Stomach (tissue), 9 donors: Measurements from ENCODE around the gene TBC1D4. TPM values are rescaled to one million over a fixed set of nuclear protein-coding genes. Genes with fewer than 3 reads are reported as not detected.
A peak's percentile ranks its signal among the peaks of the same experiment; 100 is the strongest.

ENCODE experiments used
- DNase-seq, 2 donors: peaks; one replicate each; pipeline versions ENCODE4 v3.0.0 to v3.0.0-alpha.2; 2013 to 2019
- H3K27ac ChIP-seq, 5 donors: fragments of 200-600 bp in 4 of 5; sonication (generic) in 4 of 5; one replicate each; pipeline ENCODE4 v1.5.1; 2013 to 2019; ENCODE audit warnings: mild to moderate bottlenecking in 1 of 5, moderate library complexity in 1 of 5
- H3K27me3 ChIP-seq, 3 donors: fragments of 200-600 bp; sonication (generic); one replicate each; pipeline ENCODE4 v1.5.1; 2017 to 2019; ENCODE audit warnings: mixed run types in 1 of 3
- H3K36me3 ChIP-seq, 4 donors: fragments of 200-600 bp; sonication (generic); 1 replicate in 3 of 4; 2 replicates in 1 of 4; pipeline ENCODE4 v1.5.1; 2016 to 2019
- H3K4me1 ChIP-seq, 4 donors: fragments of 200-600 bp; sonication (generic); one replicate each; pipeline ENCODE4 v1.5.1; 2016 to 2019
- H3K4me3 ChIP-seq, 4 donors: fragments of 200-600 bp; sonication (generic) in 3 of 4; one replicate each; pipeline ENCODE4 v1.5.1; 2016 to 2019; ENCODE audit warnings: mild to moderate bottlenecking in 1 of 4
- H3K9me3 ChIP-seq, 4 donors: fragments of 200-600 bp; sonication (generic); one replicate each; pipeline ENCODE4 v1.5.1; 2016 to 2019
- CTCF ChIP-seq, 7 experiments: fragments of 450-650 bp in 4 of 7; fragments of 200-600 bp in 3 of 7; sonication (generic) in 3 of 7; IDR thresholded peaks; one replicate each; pipeline ENCODE4 v1.5.1; 2016 to 2019; ENCODE audit warnings: antibody characterized with exemption in 7 of 7, control low read depth in 2 of 7, mild to moderate bottlenecking in 1 of 7
- EP300 ChIP-seq: sonication (generic); formaldehyde crosslinking; IDR thresholded peaks from one replicate; pipeline ENCODE4 v1.6.1; 2017; ENCODE audit warnings: antibody characterized with exemption
- POLR2A ChIP-seq, 4 donors: fragments of 450-650 bp; IDR thresholded peaks; one replicate each; pipeline ENCODE4 v1.6.1; 2016; ENCODE audit warnings: antibody characterized with exemption in 4 of 4, control low read depth in 2 of 4, mild to moderate bottlenecking in 1 of 4, moderate library complexity in 1 of 4
- POLR2AphosphoS5 ChIP-seq, 3 donors: sonication (generic); formaldehyde crosslinking; IDR thresholded peaks; one replicate each; pipeline ENCODE4 v1.6.1; 2016; ENCODE audit warnings: antibody characterized with exemption in 3 of 3
- WGBS, 5 donors: extraction: QIAGEN DNeasy Blood & Tissue Kit in 3 of 5; methylation state at CpG; one replicate each; pipeline versions ENCODE4 v1.1.5 to v1.1.7; 2013 to 2018; 5-methylcytosine and 5-hydroxymethylcytosine counted together
- intact Hi-C: fragments of 100-400 bp; cut with DNase I; formaldehyde crosslinking; loops from one replicate; pipeline ENCODE4 v1.15.1; 2023; ENCODE audit warnings: low total_unique reads
- polyA plus RNA-seq, 3 donors: library from polyadenylated mRNA; stranded (reverse); fragments of 200-250 nt; gene quantifications; one replicate each; pipeline ENCODE4 v1.2.3, GENCODE V29; 2013
- total RNA-seq, 5 donors: library from RNA; depleted of rRNA; stranded (reverse); fragments of >200 nt; gene quantifications; one replicate each; pipeline versions ENCODE4 v1.1.0 to v1.2.3, GENCODE V29; 2014 to 2016
- donor health status: healthy with polysubstance abuse.
- donor health status: Bipolar disorder and iron deficiency.
- donor health status: healthy.

The TBC1D4 gene
- total and polyA plus RNA-seq, 8 donors: 4.9 to 47.8 (median 27.3) TPM

DNA sequence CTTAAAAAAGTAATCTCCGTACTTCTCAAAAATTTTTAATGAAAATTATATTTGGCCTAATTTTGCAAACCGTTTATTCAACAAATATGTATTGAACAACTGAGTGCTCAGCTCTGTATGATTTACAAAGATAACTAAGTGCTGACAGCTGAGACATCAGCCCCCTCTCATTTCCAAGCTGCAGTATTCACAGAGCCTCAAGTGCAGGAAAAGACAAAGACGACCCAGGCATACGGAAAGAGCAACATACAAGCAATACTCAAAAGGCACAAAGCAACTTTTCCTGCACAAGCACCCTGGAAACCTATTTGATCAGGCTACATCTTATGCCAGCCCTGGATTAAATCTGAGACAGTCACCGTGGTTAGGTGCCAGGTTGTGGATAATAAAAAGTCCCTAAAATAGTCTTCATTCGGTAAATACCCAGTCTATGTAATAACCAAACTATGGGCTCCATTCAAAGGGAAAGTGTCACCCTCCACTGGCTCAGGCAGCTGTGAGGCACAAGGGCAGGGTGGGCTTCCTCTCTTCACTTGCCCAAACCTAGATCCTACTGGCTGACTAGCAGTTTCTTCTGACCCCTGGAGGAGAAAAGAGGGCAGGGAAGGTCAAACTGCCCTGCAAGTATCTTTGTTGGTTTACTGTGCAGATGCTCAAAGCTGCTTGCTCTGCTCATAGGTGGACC, 65.5 kb downstream of the TBC1D4 start:
- Histone ChIP-seq H3K36me3 (no peaks in the 10 kb centered on the region), H3K27ac (peak overlapping the region in 4 of 5 donors; percentile 1 to 61 (median 35)), H3K4me1 (peaks cover 21 to 57% (median 37%) of the 10 kb centered on the region in 4 donors), H3K4me3 (no peak overlapping the region), H3K27me3 (no peaks in the 10 kb centered on the region), H3K9me3 (no peaks in the 10 kb centered on the region)
- WGBS, 5 donors: 50 to 67% (median 57%) methylated on average over 6 of the region's 6 CpGs
- intact Hi-C loops: no loop called here
- DNase-seq: no peak
- TF ChIP-seq EP300 (no peak), POLR2A (IDR thresholded peaks at IDR 0.05) (no peak), POLR2AphosphoS5 (IDR thresholded peaks at IDR 0.05) (no peak), CTCF (IDR thresholded peaks at IDR 0.05) (no peak)

DNA sequence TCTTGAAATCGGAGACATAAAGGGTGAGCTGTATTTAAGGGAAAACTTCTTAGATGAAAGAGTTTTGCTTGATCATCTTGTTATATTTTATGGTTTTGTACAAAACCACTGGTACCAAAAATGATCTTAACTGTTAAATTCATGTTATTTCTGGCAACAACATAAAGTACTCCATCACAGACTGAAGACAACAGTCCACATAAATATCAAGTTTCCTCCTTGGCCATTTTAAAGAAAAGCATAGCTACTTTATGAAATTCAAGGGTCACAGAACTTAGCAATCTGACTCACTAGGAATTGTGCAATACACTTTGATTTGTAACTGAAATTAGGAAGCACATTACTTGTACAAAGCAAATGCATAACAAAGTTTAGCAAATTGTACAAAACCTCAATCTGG, 66.3 kb downstream of the TBC1D4 start:
- TF ChIP-seq POLR2A (IDR thresholded peaks at IDR 0.05) (no peak), CTCF (IDR thresholded peaks at IDR 0.05) (no peak), POLR2AphosphoS5 (IDR thresholded peaks at IDR 0.05) (no peak), EP300 (no peak)
- peaks cover 21 to 57% (median 35%) of the 10 kb centered on the region in 4 donors for H3K4me1 ChIP-seq
- no peaks in the 10 kb centered on the region for H3K9me3 ChIP-seq
- no peaks in the 10 kb centered on the region for H3K36me3 ChIP-seq
- no peak overlapping the region for H3K4me3 ChIP-seq
- intact Hi-C loops: no loop called here
- DNase-seq: no peak
- H3K27ac ChIP-seq: peak overlapping the region in 1 of 5 donors; percentile 61
- 83 to 94% (median 93%) methylated on average over 1 of the region's 1 CpG for WGBS, 5 donors
- no peaks in the 10 kb centered on the region for H3K27me3 ChIP-seq

GRCh38 chr13:75415171-75415570, 66.8 kb downstream of the TBC1D4 start:
- Histone ChIP-seq H3K4me1 (peaks cover 21 to 57% (median 35%) of the 10 kb centered on the region in 4 donors), H3K36me3 (no peaks in the 10 kb centered on the region), H3K4me3 (no peak overlapping the region), H3K27me3 (no peaks in the 10 kb centered on the region), H3K9me3 (no peaks in the 10 kb centered on the region), H3K27ac (peak overlapping the region in 1 of 5 donors; percentile 61)
- TF ChIP-seq CTCF (IDR thresholded peaks at IDR 0.05) (no peak), POLR2A (IDR thresholded peaks at IDR 0.05) (no peak), EP300 (no peak), POLR2AphosphoS5 (IDR thresholded peaks at IDR 0.05) (no peak)
- intact Hi-C loops: no loop called here
- WGBS, 5 donors: 77 to 92% (median 86%) methylated on average over 2 of the region's 2 CpGs
- no peak for DNase-seq

DNA sequence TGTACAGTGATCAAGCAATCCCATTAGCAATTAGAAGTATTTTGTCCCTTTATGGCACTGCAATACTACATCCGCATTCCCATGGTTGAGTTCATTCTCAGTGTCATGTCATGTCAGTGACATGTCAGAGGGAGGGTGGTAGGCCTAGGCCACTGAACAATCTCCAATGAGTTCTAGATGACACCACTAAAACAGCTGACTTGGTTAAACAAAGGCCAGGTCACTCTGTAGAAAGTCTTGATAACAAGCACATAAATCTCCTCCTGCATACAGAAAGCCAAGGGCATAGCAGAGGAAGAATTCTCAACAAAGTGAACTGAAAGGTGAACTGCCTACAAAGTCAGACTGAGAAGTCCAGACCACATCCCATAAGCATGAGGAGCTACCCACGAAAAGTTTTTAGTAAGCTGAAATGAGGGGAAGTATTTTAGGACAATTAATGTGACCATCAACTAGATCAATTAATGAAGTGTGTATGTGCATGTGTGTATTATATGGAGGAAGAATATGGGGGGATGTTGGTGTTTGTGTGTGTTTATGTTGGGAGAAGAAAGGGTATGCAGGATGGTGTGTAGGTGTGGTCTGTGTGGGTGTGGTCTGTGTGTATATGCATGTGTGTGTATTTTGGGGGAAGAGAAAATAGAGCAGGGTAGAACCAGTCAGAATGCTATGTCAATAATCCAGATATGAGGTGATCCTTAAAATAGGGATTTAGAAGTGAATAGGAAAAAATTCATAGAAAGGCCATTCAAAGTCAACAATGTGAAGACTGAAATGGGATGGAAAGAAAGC, 67.7 kb downstream of the TBC1D4 start:
- 81 to 92% (median 86%) methylated on average over 2 of the region's 2 CpGs for WGBS, 5 donors
- intact Hi-C loops: no loop called here
- no peaks in the 10 kb centered on the region for H3K27me3 ChIP-seq
- no peak overlapping the region for H3K4me3 ChIP-seq
- H3K4me1 ChIP-seq: peaks cover 21 to 54% (median 33%) of the 10 kb centered on the region in 4 donors
- no peaks in the 10 kb centered on the region for H3K36me3 ChIP-seq
- H3K9me3 ChIP-seq: no peaks in the 10 kb centered on the region
- H3K27ac ChIP-seq: no peak overlapping the region
- TF ChIP-seq EP300 (no peak), POLR2A (IDR thresholded peaks at IDR 0.05) (no peak), POLR2AphosphoS5 (IDR thresholded peaks at IDR 0.05) (no peak), CTCF (IDR thresholded peaks at IDR 0.05) (no peak)
- peak in 1 of 2 donors; percentile 28 for DNase-seq
